Parathyroid adenoma (tissue), 2 donors: ENCODE measurements around the gene CAPZA1.

Experiments used
- H2AFZ ChIP-seq: fragments of 300-600 bp; sonication (generic); one replicate; pipeline ENCODE4 v1.7.0; 2017; ENCODE audit warnings: antibody characterized with exemption, mild to moderate bottlenecking
- H3K27ac ChIP-seq: fragments of 300-600 bp; sonication (generic); one replicate; pipeline ENCODE4 v1.7.0; 2017
- H3K27me3 ChIP-seq: fragments of 300-600 bp; sonication (generic); one replicate; pipeline ENCODE4 v1.7.0; 2017; ENCODE audit warnings: low read length; ENCODE audit not compliant: control insufficient read depth, insufficient read depth
- H3K36me3 ChIP-seq: fragments of 300-600 bp; sonication (generic); one replicate; pipeline ENCODE4 v1.7.0; 2017; ENCODE audit warnings: low read length; ENCODE audit not compliant: control insufficient read depth, insufficient read depth
- H3K4me1 ChIP-seq: fragments of 300-600 bp; sonication (generic); one replicate; pipeline ENCODE4 v1.7.0; 2017; ENCODE audit warnings: control low read depth
- H3K4me2 ChIP-seq: fragments of 300-600 bp; sonication (generic); one replicate; pipeline ENCODE4 v1.7.0; 2017; ENCODE audit warnings: low read length
- H3K4me3 ChIP-seq: fragments of 300-600 bp; sonication (generic); one replicate; pipeline ENCODE4 v1.7.0; 2017; ENCODE audit warnings: low read depth, low read length
- H3K79me2 ChIP-seq: fragments of 300-600 bp; sonication (generic); one replicate; pipeline ENCODE4 v1.7.0; 2017; ENCODE audit warnings: control low read depth
- H3K9ac ChIP-seq: fragments of 300-600 bp; sonication (generic); one replicate; pipeline ENCODE4 v1.7.0; 2017; ENCODE audit warnings: mild to moderate bottlenecking
- H3K9me3 ChIP-seq: fragments of 300-600 bp; sonication (generic); one replicate; pipeline ENCODE4 v1.7.0; 2017; ENCODE audit warnings: low read length; ENCODE audit not compliant: control insufficient read depth
- CTCF ChIP-seq: fragments of 300-600 bp; sonication (generic); IDR thresholded peaks from one replicate; pipeline ENCODE4 v1.7.0; 2017; ENCODE audit warnings: antibody characterized with exemption, mild to moderate bottlenecking
- donor health status: primary hyperparathyroidism.

Gene CAPZA1

DNA sequence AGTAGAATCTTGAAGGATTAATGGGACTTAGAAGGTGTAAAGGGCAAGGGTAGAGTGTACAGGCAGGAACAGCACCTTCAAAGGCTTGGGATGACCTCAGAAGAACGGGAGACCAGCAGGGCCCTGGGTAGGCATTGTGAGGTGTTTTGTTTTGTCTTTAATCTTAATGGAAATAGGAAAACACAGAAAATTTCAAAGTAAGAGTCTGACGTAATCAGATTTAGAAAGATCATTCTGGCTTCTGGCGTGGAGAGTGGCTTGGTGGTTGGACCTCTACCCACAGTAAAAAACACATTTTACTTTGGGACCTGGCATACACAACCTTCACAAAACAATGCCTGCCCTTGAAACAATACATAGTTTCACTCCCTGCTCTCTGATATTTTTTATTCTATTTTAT lies 59.0 kb downstream of the CAPZA1 start:
- Histone ChIP-seq H3K36me3 (no peaks in the 10 kb centered on the region), H3K9me3 (no peaks in the 10 kb centered on the region), H2AFZ (no peak overlapping the region), H3K79me2 (peaks cover 3% of the 10 kb centered on the region), H3K27ac (no peak overlapping the region), H3K9ac (no peak overlapping the region), H3K4me2 (no peak overlapping the region), H3K4me1 (peaks cover 5% of the 10 kb centered on the region), H3K4me3 (no peak overlapping the region), H3K27me3 (no peaks in the 10 kb centered on the region)
- TF ChIP-seq CTCF, result no peak

- H3K36me3 ChIP-seq, result no peaks in the 10 kb centered on the region
- no peak overlapping the region for H3K9ac ChIP-seq
- no peak overlapping the region for H2AFZ ChIP-seq
- no peaks in the 10 kb centered on the region for H3K4me1 ChIP-seq
- H3K4me3 ChIP-seq, result no peak overlapping the region
- no peak for TF ChIP-seq CTCF
- H3K27ac ChIP-seq, result no peak overlapping the region
- no peaks in the 10 kb centered on the region for H3K79me2 ChIP-seq
- no peak overlapping the region for H3K4me2 ChIP-seq
- H3K27me3 ChIP-seq, result no peaks in the 10 kb centered on the region
- H3K9me3 ChIP-seq, result no peaks in the 10 kb centered on the region
These were observed 66.3 kb downstream of the CAPZA1 start for GRCh38 chr1:112685913-112686312.

GRCh38 chr1:112686417-112686816 lies 66.8 kb downstream of the CAPZA1 start:
- no peak overlapping the region for H3K9ac ChIP-seq
- H3K27me3 ChIP-seq, result no peaks in the 10 kb centered on the region
- H3K4me3 ChIP-seq, result no peak overlapping the region
- no peaks in the 10 kb centered on the region for H3K36me3 ChIP-seq
- H2AFZ ChIP-seq, result no peak overlapping the region
- no peaks in the 10 kb centered on the region for H3K79me2 ChIP-seq
- H3K4me1 ChIP-seq, result no peaks in the 10 kb centered on the region
- no peak overlapping the region for H3K4me2 ChIP-seq
- no peak overlapping the region for H3K27ac ChIP-seq
- H3K9me3 ChIP-seq, result no peaks in the 10 kb centered on the region
- TF ChIP-seq CTCF, result no peak

GRCh38 chr1:112686835-112687234 lies 67.2 kb downstream of the CAPZA1 start:
- Histone ChIP-seq H3K79me2 (no peaks in the 10 kb centered on the region), H3K9ac (no peak overlapping the region), H3K27ac (no peak overlapping the region), H3K4me2 (no peak overlapping the region), H3K4me1 (no peaks in the 10 kb centered on the region), H3K4me3 (no peak overlapping the region), H2AFZ (no peak overlapping the region), H3K9me3 (no peaks in the 10 kb centered on the region), H3K36me3 (no peaks in the 10 kb centered on the region), H3K27me3 (no peaks in the 10 kb centered on the region)
- no peak for TF ChIP-seq CTCF

DNA sequence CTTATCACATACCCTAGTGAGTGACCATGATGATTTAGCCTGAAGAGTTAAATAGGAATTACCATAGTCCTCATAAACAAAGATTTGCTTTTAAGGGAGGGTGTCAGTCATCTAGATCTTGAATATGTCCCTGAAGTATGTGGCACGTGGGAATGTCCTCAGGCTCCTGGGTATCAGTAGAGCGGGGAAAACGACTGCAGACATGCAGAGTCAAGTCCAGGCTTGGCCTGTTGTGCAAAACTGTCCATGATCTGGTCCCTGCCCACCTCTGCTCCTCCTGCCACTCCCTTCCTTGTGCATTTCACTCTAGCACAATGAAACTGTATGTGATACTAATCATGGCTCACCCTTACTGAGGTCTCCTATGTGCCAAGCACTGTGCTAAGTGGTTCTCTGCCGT lies 67.7 kb downstream of the CAPZA1 start:
- Histone ChIP-seq H2AFZ (no peak overlapping the region), H3K9me3 (no peaks in the 10 kb centered on the region)

More for the DNA sequence above, 67.7 kb downstream of the CAPZA1 start:
- no peaks in the 10 kb centered on the region for H3K27me3 ChIP-seq
- H3K4me1 ChIP-seq, result no peaks in the 10 kb centered on the region
- no peak overlapping the region for H3K4me3 ChIP-seq
- no peak overlapping the region for H3K27ac ChIP-seq
- no peak for TF ChIP-seq CTCF
- no peaks in the 10 kb centered on the region for H3K79me2 ChIP-seq
- no peaks in the 10 kb centered on the region for H3K36me3 ChIP-seq
- no peak overlapping the region for H3K4me2 ChIP-seq
- no peak overlapping the region for H3K9ac ChIP-seq
